Liver (tissue), 9 donors: ENCODE data around the gene ASCL3. TPM values are rescaled to one million over a fixed set of nuclear protein-coding genes. Genes with fewer than 3 reads are reported as not detected.

Experiments
- DNase-seq: peaks from one replicate; pipeline ENCODE4 v3.0.0-alpha.2; 2017; ENCODE audit warnings: low spot score
- H3K27ac ChIP-seq, 2 donors: one replicate each; pipeline ENCODE4 v1.7.0; 2013; ENCODE audit warnings: inconsistent platforms in 2 of 2, low read length in 2 of 2, control low read depth in 1 of 2, low read depth in 1 of 2, mild to moderate bottlenecking in 1 of 2
- H3K27me3 ChIP-seq, 4 donors: one replicate each; pipeline versions ENCODE4 v1.6.1 to v1.7.0; 2013; ENCODE audit warnings: low read length in 3 of 4, inconsistent platforms in 1 of 4, mild to moderate bottlenecking in 1 of 4, moderate library complexity in 1 of 4; ENCODE audit not compliant: control insufficient read depth in 4 of 4, insufficient read depth in 4 of 4
- H3K36me3 ChIP-seq, 4 donors: one replicate each; pipeline versions ENCODE4 v1.6.1 to v1.7.0; 2013; ENCODE audit warnings: low read length in 3 of 4, mild to moderate bottlenecking in 3 of 4, low read depth in 1 of 4, moderate library complexity in 1 of 4; ENCODE audit not compliant: control insufficient read depth in 4 of 4, insufficient read depth in 3 of 4
- H3K4me1 ChIP-seq, 4 donors: one replicate each; pipeline versions ENCODE4 v1.6.1 to v1.7.0; 2013; ENCODE audit warnings: low read length in 3 of 4, mild to moderate bottlenecking in 3 of 4, moderate library complexity in 1 of 4; ENCODE audit not compliant: control insufficient read depth in 4 of 4, insufficient read depth in 4 of 4
- H3K4me3 ChIP-seq, 3 donors: one replicate each; pipeline versions ENCODE4 v1.6.1 to v1.7.0; 2013; ENCODE audit warnings: low read length in 3 of 3, control low read depth in 1 of 3, low read depth in 1 of 3, mild to moderate bottlenecking in 1 of 3
- H3K9ac ChIP-seq, 2 donors: one replicate each; pipeline ENCODE4 v1.7.0; 2013; ENCODE audit warnings: low read length in 2 of 2, mild to moderate bottlenecking in 2 of 2, moderate library complexity in 2 of 2, control low read depth in 1 of 2, low read depth in 1 of 2
- H3K9me3 ChIP-seq, 4 donors: one replicate each; pipeline versions ENCODE4 v1.6.1 to v1.7.0; 2013; ENCODE audit warnings: low read length in 3 of 4; ENCODE audit not compliant: control insufficient read depth in 4 of 4
- ATF3 ChIP-seq: IDR thresholded peaks from 2 replicates; pipeline ENCODE4 v1.6.1; 2016; ENCODE audit warnings: antibody characterized with exemption
- CTCF ChIP-seq: fragments of 150-350 bp; IDR thresholded peaks from 2 replicates; pipeline ENCODE4 v1.5.1; 2017; ENCODE audit warnings: improper control_type of control experiment, low read depth, low read length; ENCODE audit not compliant: missing input control
- EGR1 ChIP-seq, 2 donors: IDR thresholded peaks; 2 replicates each; pipeline ENCODE4 v1.6.1; 2016 to 2018; ENCODE audit warnings: antibody characterized with exemption in 2 of 2, low read depth in 2 of 2
- FOXA1 ChIP-seq: IDR thresholded peaks from 2 replicates; pipeline ENCODE4 v1.6.1; 2016; ENCODE audit warnings: antibody characterized with exemption
- FOXA2 ChIP-seq: IDR thresholded peaks from 2 replicates; pipeline ENCODE4 v1.6.1; 2016; ENCODE audit warnings: antibody characterized with exemption
- GABPA ChIP-seq, 2 donors: IDR thresholded peaks in 1 of 2; conservative IDR thresholded peaks in 1 of 2; 2 replicates each; pipeline ENCODE4 v1.6.1; 2016; ENCODE audit warnings: antibody characterized with exemption in 2 of 2, mild to moderate bottlenecking in 1 of 2, moderate library complexity in 1 of 2
- HNF4A ChIP-seq, 2 donors: conservative IDR thresholded peaks; 2 replicates each; pipeline ENCODE4 v1.6.1; 2016; ENCODE audit warnings: antibody characterized with exemption in 2 of 2, mild to moderate bottlenecking in 2 of 2
- HNF4G ChIP-seq: IDR thresholded peaks from 2 replicates; pipeline ENCODE4 v1.6.1; 2016; ENCODE audit warnings: antibody characterized with exemption
- JUND ChIP-seq, 2 donors: IDR thresholded peaks; 2 replicates each; pipeline ENCODE4 v1.6.1; 2016; ENCODE audit warnings: antibody characterized with exemption in 2 of 2
- MAX ChIP-seq: IDR thresholded peaks from 2 replicates; pipeline ENCODE4 v1.6.1; 2016; ENCODE audit warnings: antibody characterized with exemption
- NR2F2 ChIP-seq: IDR thresholded peaks from 2 replicates; pipeline ENCODE4 v1.6.1; 2016; ENCODE audit warnings: antibody characterized with exemption
- RAD21 ChIP-seq, 2 donors: IDR thresholded peaks; 2 replicates each; pipeline ENCODE4 v1.6.1; 2016; ENCODE audit warnings: antibody characterized with exemption in 2 of 2, mild to moderate bottlenecking in 2 of 2
- REST ChIP-seq: IDR thresholded peaks from 2 replicates; pipeline ENCODE4 v1.6.1; 2016; ENCODE audit warnings: antibody characterized with exemption, mild to moderate bottlenecking
- RXRA ChIP-seq, 2 donors: IDR thresholded peaks; 2 replicates each; pipeline ENCODE4 v1.6.1; 2017 to 2018; ENCODE audit warnings: antibody characterized with exemption in 2 of 2, mild to moderate bottlenecking in 1 of 2
- SP1 ChIP-seq: IDR thresholded peaks from 2 replicates; pipeline ENCODE4 v1.6.1; 2018; ENCODE audit warnings: antibody characterized with exemption, mild to moderate bottlenecking
- TAF1 ChIP-seq: conservative IDR thresholded peaks from 2 replicates; pipeline ENCODE4 v1.6.1; 2016; ENCODE audit warnings: antibody characterized with exemption, mild to moderate bottlenecking
- YY1 ChIP-seq: IDR thresholded peaks from 2 replicates; pipeline ENCODE4 v1.6.1; 2016; ENCODE audit warnings: antibody characterized with exemption, mild to moderate bottlenecking
- ZBTB33 ChIP-seq: IDR thresholded peaks from 2 replicates; pipeline ENCODE4 v1.6.1; 2016; ENCODE audit warnings: antibody characterized with exemption
- WGBS: extraction: QIAGEN DNeasy Blood & Tissue Kit; methylation state at CpG from one replicate; pipeline ENCODE4 v1.1.7; 2013; 5-methylcytosine and 5-hydroxymethylcytosine counted together
- polyA plus RNA-seq, 2 donors: library from polyadenylated mRNA; stranded (reverse) in 1 of 2; unstranded in 1 of 2; fragments of 200-250 nt in 1 of 2; fragments of >200 nt in 1 of 2; fragmentation: Nextera tagmentation in 1 of 2; extraction: Ambion mirVana in 1 of 2; gene quantifications; one replicate each; pipeline versions ENCODE4 v1.2.1 to v1.2.3, GENCODE V29; 2013 to 2015
- total RNA-seq, 2 donors: library from RNA; depleted of rRNA; stranded (reverse); fragments of >200 nt; gene quantifications; one replicate each; pipeline ENCODE4 v1.2.3, GENCODE V29; 2014
- donor health status: healthy.
- donor health status: healthy.
- donor health status: healthy.
- donor health status: healthy.
- donor health status: healthy.

The ASCL3 gene
- total and polyA plus RNA-seq, 4 donors: not detected

- no peak overlapping the region for H3K4me3 ChIP-seq
Observed at GRCh38 chr11:8930456-8931175, 12.2 kb downstream of the ASCL3 start.

More at GRCh38 chr11:8930456-8931175, 12.2 kb downstream of the ASCL3 start:
- Histone ChIP-seq H3K27me3 (no peaks in the 10 kb centered on the region), H3K27ac (no peak overlapping the region), H3K4me1 (no peaks in the 10 kb centered on the region), H3K9me3 (no peaks in the 10 kb centered on the region), H3K36me3 (no peaks in the 10 kb centered on the region), H3K9ac (no peak overlapping the region)
- DNase-seq: no peak
- 96% methylated on average over 12 of the region's 12 CpGs for WGBS
- TF ChIP-seq MAX (no peak), JUND (IDR thresholded peaks at IDR 0.05) (no peak), RXRA (IDR thresholded peaks at IDR 0.05) (no peak), ZBTB33 (no peak), SP1 (no peak), REST (no peak), TAF1 (no peak), YY1 (no peak), EGR1 (IDR thresholded peaks at IDR 0.05; ENCODE audit: low read depth in 2 of 2) (no peak), FOXA2 (no peak), NR2F2 (no peak), HNF4G (no peak), HNF4A (conservative IDR thresholded peaks at IDR 0.05) (no peak), ATF3 (no peak), GABPA (IDR thresholded peaks at IDR 0.05 in 1 of 2, conservative IDR thresholded peaks at IDR 0.05 in 1 of 2) (no peak), RAD21 (IDR thresholded peaks at IDR 0.05) (no peak), FOXA1 (no peak), CTCF (no peak)
